Activated CD4-positive, alpha-beta T cell treated with anti-CD3 and anti-CD28 coated beads, Interleukin-2, Interleukin-6, amounts not matched to agents 100 ng/mL and 50 ng/mL, durations not matched to agents 16 hours and 8 hours (primary cell): ENCODE results near the gene PTPRF.
"Not testable (repeated sequence)": the region's sequence is repeated elsewhere in the genome, so short reads cannot be mapped to it uniquely, and the experiment has no call there.

Experiments
- DNase-seq: peaks from one replicate; pipeline ENCODE4 v3.0.0-alpha.2; 2020

PTPRF gene

GRCh38 chr1:43613075-43613942, 82.6 kb downstream of the PTPRF start:
- no peak for DNase-seq

- DNase-seq = no peak
These were observed 83.5 kb downstream of the PTPRF start for GRCh38 chr1:43614211-43614610.

GRCh38 chr1:43614891-43615290, 84.2 kb downstream of the PTPRF start:
- DNase-seq = no peak

- no peak for DNase-seq
These were observed 85.7 kb downstream of the PTPRF start for GRCh38 chr1:43616383-43616782.

- DNase-seq = no peak
These were observed 86.3 kb downstream of the PTPRF start for GRCh38 chr1:43617011-43617410.

- DNase-seq = no peak
These were observed 87.0 kb downstream of the PTPRF start for GRCh38 chr1:43617668-43618067.

- no peak for DNase-seq
These were observed 88.0 kb downstream of the PTPRF start for GRCh38 chr1:43618521-43619313.

- no peak for DNase-seq
These were observed 88.7 kb downstream of the PTPRF start for GRCh38 chr1:43619314-43619790.

GRCh38 chr1:43619996-43620920, 89.6 kb downstream of the PTPRF start:
- no peak for DNase-seq

- no peak for DNase-seq
These were observed 90.3 kb downstream of the PTPRF start for GRCh38 chr1:43620956-43621355.

- no peak for DNase-seq
These were observed 90.7 kb downstream of the PTPRF start for GRCh38 chr1:43621386-43621785.

GRCh38 chr1:43621861-43622260, 91.2 kb downstream of the PTPRF start:
- no peak for DNase-seq

- DNase-seq = no peak
These were observed 91.8 kb downstream of the PTPRF start for GRCh38 chr1:43622471-43622870.

- no peak for DNase-seq
These were observed 92.5 kb downstream of the PTPRF start for GRCh38 chr1:43622901-43623780.

- DNase-seq = no peak
These were observed 94.5 kb downstream of the PTPRF start for GRCh38 chr1:43625063-43625780.

- no peak for DNase-seq
These were observed 101.5 kb downstream of the PTPRF start for GRCh38 chr1:43632135-43632670.

GRCh38 chr1:43634721-43635120, 104.0 kb downstream of the PTPRF start:
- no peak for DNase-seq

- DNase-seq = no peak
These were observed 105.4 kb downstream of the PTPRF start for GRCh38 chr1:43636006-43636641.

- DNase-seq = no peak
These were observed 106.6 kb downstream of the PTPRF start for GRCh38 chr1:43637267-43637666.

- DNase-seq = not testable (repeated sequence)
These were observed 107.7 kb downstream of the PTPRF start for GRCh38 chr1:43638381-43638780.
